Measurements from ENCODE around the gene FAM135A.

FAM135A gene

DNA sequence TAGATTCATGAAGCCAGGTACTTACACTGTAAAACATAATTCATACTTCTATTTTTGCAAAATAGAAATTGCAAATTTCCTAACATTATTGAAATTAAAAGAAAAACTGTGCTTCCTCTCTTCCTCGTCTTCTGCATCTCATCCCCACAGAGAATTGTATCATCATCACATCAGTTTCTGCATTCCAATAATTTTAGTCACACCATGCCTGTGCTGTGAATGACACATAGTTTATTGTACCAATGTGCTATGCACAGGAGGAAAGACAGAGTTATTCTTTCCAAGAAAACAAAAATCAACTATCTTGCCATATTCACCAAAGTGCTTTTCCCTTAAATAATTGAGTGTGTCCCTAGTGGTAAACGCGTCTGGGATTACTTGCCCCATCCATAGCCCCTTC, 38.1 kb upstream of the FAM135A start:
- no peaks in the 10 kb centered on the region for H3K79me2 ChIP-seq (ENCODE audit: low read length)
- no peak overlapping the region for H2AFZ ChIP-seq (ENCODE audit: low read length)
- H3K9me2 ChIP-seq (replicated peaks; ENCODE audit: insufficient read depth, low read length), result no peaks in the 10 kb centered on the region
- no peak for DNase-seq
- H3K9ac ChIP-seq (ENCODE audit: low read length), result no peak overlapping the region
- H3K9me3 ChIP-seq (replicated peaks; ENCODE audit: insufficient read depth, low read length), result no peaks in the 10 kb centered on the region
- no peak for TF ChIP-seq EZH2 (optimal IDR thresholded peaks at IDR 0.05; ENCODE audit: low read depth, low read length)
- TF ChIP-seq, protein P1, sequence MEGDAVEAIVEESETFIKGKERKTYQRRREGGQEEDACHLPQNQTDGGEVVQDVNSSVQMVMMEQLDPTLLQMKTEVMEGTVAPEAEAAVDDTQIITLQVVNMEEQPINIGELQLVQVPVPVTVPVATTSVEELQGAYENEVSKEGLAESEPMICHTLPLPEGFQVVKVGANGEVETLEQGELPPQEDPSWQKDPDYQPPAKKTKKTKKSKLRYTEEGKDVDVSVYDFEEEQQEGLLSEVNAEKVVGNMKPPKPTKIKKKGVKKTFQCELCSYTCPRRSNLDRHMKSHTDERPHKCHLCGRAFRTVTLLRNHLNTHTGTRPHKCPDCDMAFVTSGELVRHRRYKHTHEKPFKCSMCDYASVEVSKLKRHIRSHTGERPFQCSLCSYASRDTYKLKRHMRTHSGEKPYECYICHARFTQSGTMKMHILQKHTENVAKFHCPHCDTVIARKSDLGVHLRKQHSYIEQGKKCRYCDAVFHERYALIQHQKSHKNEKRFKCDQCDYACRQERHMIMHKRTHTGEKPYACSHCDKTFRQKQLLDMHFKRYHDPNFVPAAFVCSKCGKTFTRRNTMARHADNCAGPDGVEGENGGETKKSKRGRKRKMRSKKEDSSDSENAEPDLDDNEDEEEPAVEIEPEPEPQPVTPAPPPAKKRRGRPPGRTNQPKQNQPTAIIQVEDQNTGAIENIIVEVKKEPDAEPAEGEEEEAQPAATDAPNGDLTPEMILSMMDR (IDR thresholded peaks at IDR 0.05; ENCODE audit: low read length), result no peak
- no peak for TF ChIP-seq EZH2phosphoT487 (IDR thresholded peaks at IDR 0.05; ENCODE audit: low read length)
- H4K20me1 ChIP-seq (ENCODE audit: insufficient read depth, low read length), result no peaks in the 10 kb centered on the region
- peaks cover 7% of the 10 kb centered on the region for H3K27me3 ChIP-seq (replicated peaks; ENCODE audit: insufficient read depth, low read length)
- H3K4me1 ChIP-seq (ENCODE audit: low read length), result no peaks in the 10 kb centered on the region
- H3K36me3 ChIP-seq (replicated peaks; ENCODE audit: insufficient read depth, low read length), result no peaks in the 10 kb centered on the region
- H3K27ac ChIP-seq (ENCODE audit: low read length), result no peak overlapping the region
- no peaks in the 10 kb centered on the region for H3F3A ChIP-seq (ENCODE audit: insufficient read depth, low read length)
- H3K4me3 ChIP-seq (ENCODE audit: low read length), result no peak overlapping the region
- no peak overlapping the region for H3K4me2 ChIP-seq (ENCODE audit: low read depth, low read length)

DNA sequence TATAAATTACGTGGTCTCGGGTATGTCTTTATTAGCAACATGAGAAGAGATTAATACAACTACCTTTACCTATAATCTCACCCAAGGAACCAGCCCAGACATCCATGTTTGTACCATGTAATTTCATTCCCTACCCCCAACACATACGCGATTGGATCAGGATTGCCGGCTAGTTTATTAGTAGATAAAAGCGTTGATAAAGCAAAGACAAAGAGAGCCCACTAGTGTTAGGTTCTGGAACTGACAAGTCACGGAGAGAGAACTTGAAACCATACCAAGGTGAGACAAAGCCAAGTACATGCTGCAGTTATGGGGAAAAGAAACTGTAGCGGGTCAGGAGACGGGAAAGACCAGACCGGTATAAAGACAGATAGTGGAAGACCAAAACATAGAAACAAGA, 37.4 kb upstream of the FAM135A start:
- DNase-seq, result no peak
- H2AFZ ChIP-seq (ENCODE audit: low read length), result no peak overlapping the region

DNA sequence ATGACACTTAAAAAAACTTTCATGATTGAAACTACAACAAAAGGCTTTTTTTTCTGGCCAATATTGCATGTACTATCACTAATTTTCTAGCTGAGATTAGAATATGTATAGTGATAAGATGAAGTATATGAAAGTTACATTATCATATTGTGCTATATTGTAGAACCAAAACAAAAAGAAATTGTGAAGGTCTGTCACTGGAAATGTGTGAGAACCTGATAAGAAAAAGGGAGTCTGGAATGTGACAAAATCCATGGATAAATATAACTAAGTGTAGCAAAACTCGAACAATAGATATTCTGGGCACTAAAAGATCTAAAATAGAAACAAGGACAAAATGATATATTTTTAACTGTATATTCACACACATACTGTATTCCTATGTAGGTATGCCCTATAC, 36.7 kb upstream of the FAM135A start:
- Histone ChIP-seq H3K9me3 (replicated peaks; ENCODE audit: insufficient read depth, low read length) (no peaks in the 10 kb centered on the region), H2AFZ (ENCODE audit: low read length) (no peak overlapping the region), H3K4me1 (ENCODE audit: low read length) (no peaks in the 10 kb centered on the region), H3F3A (ENCODE audit: insufficient read depth, low read length) (no peaks in the 10 kb centered on the region), H3K9me2 (replicated peaks; ENCODE audit: insufficient read depth, low read length) (no peaks in the 10 kb centered on the region), H3K27me3 (replicated peaks; ENCODE audit: insufficient read depth, low read length) (no peaks in the 10 kb centered on the region), H3K79me2 (ENCODE audit: low read length) (no peaks in the 10 kb centered on the region), H3K9ac (ENCODE audit: low read length) (no peak overlapping the region), H3K4me3 (ENCODE audit: low read length) (no peak overlapping the region), H3K27ac (ENCODE audit: low read length) (no peak overlapping the region), H4K20me1 (ENCODE audit: insufficient read depth, low read length) (no peaks in the 10 kb centered on the region), H3K4me2 (ENCODE audit: low read depth, low read length) (no peak overlapping the region), H3K36me3 (replicated peaks; ENCODE audit: insufficient read depth, low read length) (no peaks in the 10 kb centered on the region)
- TF ChIP-seq, protein P1 (IDR thresholded peaks at IDR 0.05; ENCODE audit: low read length), result no peak
- TF ChIP-seq EZH2phosphoT487 (IDR thresholded peaks at IDR 0.05; ENCODE audit: low read length), result no peak
- no peak for TF ChIP-seq EZH2 (optimal IDR thresholded peaks at IDR 0.05; ENCODE audit: low read depth, low read length)
- DNase-seq, result no peak

More for the DNA sequence above, 37.4 kb upstream of the FAM135A start:
- H3K79me2 ChIP-seq (ENCODE audit: low read length), result no peaks in the 10 kb centered on the region
- no peaks in the 10 kb centered on the region for H4K20me1 ChIP-seq (ENCODE audit: insufficient read depth, low read length)
- no peaks in the 10 kb centered on the region for H3K4me1 ChIP-seq (ENCODE audit: low read length)
- no peak overlapping the region for H3K4me3 ChIP-seq (ENCODE audit: low read length)
- no peak overlapping the region for H3K4me2 ChIP-seq (ENCODE audit: low read depth, low read length)
- H3F3A ChIP-seq (ENCODE audit: insufficient read depth, low read length), result no peaks in the 10 kb centered on the region
- H3K27me3 ChIP-seq (replicated peaks; ENCODE audit: insufficient read depth, low read length), result no peaks in the 10 kb centered on the region
- no peaks in the 10 kb centered on the region for H3K36me3 ChIP-seq (replicated peaks; ENCODE audit: insufficient read depth, low read length)
- H3K9ac ChIP-seq (ENCODE audit: low read length), result no peak overlapping the region
- TF ChIP-seq, protein P1 (IDR thresholded peaks at IDR 0.05; ENCODE audit: low read length), result peak; percentile 39
- no peak for TF ChIP-seq EZH2 (optimal IDR thresholded peaks at IDR 0.05; ENCODE audit: low read depth, low read length)
- TF ChIP-seq EZH2phosphoT487 (IDR thresholded peaks at IDR 0.05; ENCODE audit: low read length), result no peak
- H3K9me2 ChIP-seq (replicated peaks; ENCODE audit: insufficient read depth, low read length), result no peaks in the 10 kb centered on the region
- H3K9me3 ChIP-seq (replicated peaks; ENCODE audit: insufficient read depth, low read length), result no peaks in the 10 kb centered on the region
- H3K27ac ChIP-seq (ENCODE audit: low read length), result no peak overlapping the region
